H1 (cell line): ENCODE measurements around the gene PRRC1. TPM values are rescaled to one million over a fixed set of nuclear protein-coding genes. Genes with fewer than 3 reads are reported as not detected.

Experiments
- CTCF ChIA-PET: fragments of 300-600 bp; sonication (Branson Sonifier 250); formaldehyde crosslinking; loops from one replicate; lab custom pipeline; 2021; ENCODE audit not compliant: partially characterized antibody; lab: Charles Lee
- POLR2A ChIA-PET: fragments of 300-600 bp; sonication (Branson Sonifier 250); formaldehyde crosslinking; loops from one replicate; lab custom pipeline; 2021; ENCODE audit warnings: inconsistent platforms; ENCODE audit not compliant: partially characterized antibody; lab: Charles Lee
- DNase-seq, 2 experiments: peaks; one replicate each; pipeline versions ENCODE4 v3.0.0 to v3.0.0-alpha.2; 2010 to 2022; ENCODE audit warnings: low spot score in 2 of 2, low read depth in 1 of 2, mixed read lengths in 1 of 2
- FAIRE-seq: peaks from 2 replicates; lab custom pipeline; 2011; peaks lifted over from hg19 to GRCh38; lab: Jason Lieb, UNC
- H2AFZ ChIP-seq: 2 replicates; pipeline ENCODE4 v1.8.1; 2012; ENCODE audit warnings: low read length, inconsistent platforms
- H2AK5ac ChIP-seq: 2 replicates; pipeline ENCODE4 v1.6.1; 2013; ENCODE audit warnings: low read depth, low read length
- H2BK120ac ChIP-seq: replicated peaks from 2 replicates; pipeline ENCODE3; 2013; ENCODE audit warnings: low read depth, low read length, inconsistent platforms
- H2BK12ac ChIP-seq: 2 replicates; pipeline ENCODE4 v1.6.1; 2013; ENCODE audit warnings: low read depth, low read length
- H2BK15ac ChIP-seq: 2 replicates; pipeline ENCODE4 v1.6.1; 2013; ENCODE audit warnings: low read length
- H2BK20ac ChIP-seq: 2 replicates; pipeline ENCODE4 v1.6.1; 2013; ENCODE audit warnings: low read length
- H2BK5ac ChIP-seq: 2 replicates; pipeline ENCODE4 v1.6.1; 2013; ENCODE audit warnings: low read depth, low read length
- H3K14ac ChIP-seq: 2 replicates; pipeline ENCODE4 v1.6.1; 2013; ENCODE audit warnings: inconsistent platforms; ENCODE audit not compliant: insufficient read length
- H3K18ac ChIP-seq: 2 replicates; pipeline ENCODE4 v1.6.1; 2013; ENCODE audit warnings: low read length; ENCODE audit errors: extremely low read depth
- H3K23ac ChIP-seq: 2 replicates; pipeline ENCODE4 v1.6.1; 2013; ENCODE audit warnings: inconsistent platforms; ENCODE audit not compliant: insufficient read length
- H3K23me2 ChIP-seq: 2 replicates; pipeline ENCODE4 v1.6.1; 2013; ENCODE audit warnings: low read depth, low read length
- H3K27ac ChIP-seq: 2 replicates; pipeline ENCODE4 v1.6.1; 2011; ENCODE audit warnings: low read depth, low read length, inconsistent platforms
- H3K27me3 ChIP-seq, 4 experiments: replicated peaks in 1 of 4; 1 replicate in 1 of 4; 2 replicates in 3 of 4; pipeline versions ENCODE4 v1.6.1 to v1.8.1; 2011 to 2013; ENCODE audit warnings: low read length in 3 of 4, mild to moderate bottlenecking in 3 of 4, inconsistent platforms in 2 of 4, mixed read lengths in 2 of 4, moderate library complexity in 1 of 4; ENCODE audit not compliant: control insufficient read depth in 3 of 4, insufficient read depth in 3 of 4; ENCODE audit errors: extremely low read depth in 1 of 4
- H3K36me3 ChIP-seq, 4 experiments: 2 replicates each; pipeline versions ENCODE4 v1.6.1 to v1.8.1; 2011 to 2013; ENCODE audit warnings: mild to moderate bottlenecking in 4 of 4, low read length in 3 of 4, moderate library complexity in 2 of 4, control low read depth in 1 of 4, inconsistent platforms in 1 of 4; ENCODE audit not compliant: insufficient read depth in 4 of 4, control insufficient read depth in 2 of 4
- H3K4ac ChIP-seq: replicated peaks from 2 replicates; pipeline ENCODE3; 2013; ENCODE audit warnings: low read length, low read depth, mixed read lengths, inconsistent platforms; ENCODE audit not compliant: insufficient read length
- H3K4me1 ChIP-seq, 4 experiments: replicated peaks in 1 of 4; 1 replicate in 1 of 4; 2 replicates in 3 of 4; pipeline versions ENCODE4 v1.6.1 to v1.8.1; 2011 to 2013; ENCODE audit warnings: low read length in 3 of 4, inconsistent platforms in 2 of 4, mixed read lengths in 1 of 4; ENCODE audit not compliant: insufficient read depth in 4 of 4, control insufficient read depth in 3 of 4
- H3K4me2 ChIP-seq, 2 experiments: 2 replicates each; pipeline versions ENCODE4 v1.6.1 to v1.8.1; 2011 to 2013; ENCODE audit warnings: low read depth in 2 of 2, low read length in 2 of 2, control low read depth in 1 of 2, inconsistent platforms in 1 of 2, mild to moderate bottlenecking in 1 of 2; ENCODE audit not compliant: insufficient read depth in 1 of 2
- H3K4me3 ChIP-seq, 4 experiments: fragments of 200-600, 300-600 bp in 1 of 4; sonication (generic), shearing (Covaris generic), sonication (Bioruptor Twin) in 1 of 4; 2 replicates each; pipeline versions ENCODE4 v1.5.1 to v1.8.1; 2011 to 2016; ENCODE audit warnings: low read length in 4 of 4, low read depth in 3 of 4, control low read depth in 2 of 4, inconsistent platforms in 2 of 4, mild to moderate bottlenecking in 2 of 4, mixed read lengths in 1 of 4, moderate library complexity in 1 of 4; ENCODE audit not compliant: insufficient read depth in 2 of 4; ENCODE audit errors: extremely low read depth in 1 of 4
- H3K56ac ChIP-seq: replicated peaks from 2 replicates; pipeline ENCODE3; 2013; ENCODE audit warnings: low read depth, mild to moderate bottlenecking, mixed read lengths, low read length, inconsistent platforms; ENCODE audit not compliant: insufficient read length
- H3K79me1 ChIP-seq: 2 replicates; pipeline ENCODE4 v1.6.1; 2013; ENCODE audit warnings: low read depth, low read length, control low read depth
- H3K79me2 ChIP-seq, 2 experiments: 2 replicates each; pipeline versions ENCODE4 v1.6.1 to v1.8.1; 2012 to 2013; ENCODE audit warnings: low read length in 2 of 2, mild to moderate bottlenecking in 2 of 2, inconsistent platforms in 1 of 2; ENCODE audit not compliant: insufficient read depth in 2 of 2, control insufficient read depth in 1 of 2
- H3K9ac ChIP-seq, 4 experiments: replicated peaks in 1 of 4; 1 replicate in 1 of 4; 2 replicates in 3 of 4; pipeline versions ENCODE4 v1.6.1 to v1.8.1; 2011 to 2013; ENCODE audit warnings: low read depth in 3 of 4, low read length in 3 of 4, control low read depth in 2 of 4, mild to moderate bottlenecking in 2 of 4, moderate library complexity in 2 of 4, inconsistent platforms in 1 of 4; ENCODE audit errors: extremely low read depth in 1 of 4
- H3K9me3 ChIP-seq, 2 experiments: 2 replicates each; pipeline versions ENCODE4 v1.6.1 to v1.8.1; 2012 to 2013; ENCODE audit warnings: mild to moderate bottlenecking in 2 of 2, moderate library complexity in 2 of 2, control low read depth in 1 of 2, inconsistent platforms in 1 of 2, low read depth in 1 of 2, low read length in 1 of 2, mixed read lengths in 1 of 2; ENCODE audit not compliant: insufficient read depth in 2 of 2
- H4K20me1 ChIP-seq, 2 experiments: replicated peaks in 1 of 2; 2 replicates each; pipeline versions ENCODE3 to v1.8.1; 2011 to 2013; ENCODE audit warnings: inconsistent platforms in 2 of 2, low read length in 2 of 2, mild to moderate bottlenecking in 1 of 2; ENCODE audit not compliant: insufficient read depth in 2 of 2, control insufficient read depth in 1 of 2
- H4K5ac ChIP-seq: 2 replicates; pipeline ENCODE4 v1.6.1; 2013; ENCODE audit warnings: low read length, low read depth, mixed read lengths, inconsistent platforms; ENCODE audit not compliant: insufficient read length
- H4K8ac ChIP-seq: 2 replicates; pipeline ENCODE4 v1.8.0; 2013; ENCODE audit warnings: mild to moderate bottlenecking, moderate library complexity, low read length, inconsistent platforms; ENCODE audit not compliant: insufficient read depth; ENCODE audit errors: extremely low read depth
- H4K91ac ChIP-seq: replicated peaks from 2 replicates; pipeline ENCODE3; 2013; ENCODE audit warnings: low read length, mixed read lengths, inconsistent platforms; ENCODE audit not compliant: insufficient read length
- HDAC6 ChIP-seq: IDR thresholded peaks from one replicate; pipeline ENCODE4 v1.7.1; 2012; ENCODE audit warnings: low read depth, mild to moderate bottlenecking, inconsistent platforms, low read length, moderate library complexity
- JUND ChIP-seq: IDR thresholded peaks from 2 replicates; pipeline ENCODE4 v1.6.1; 2011; ENCODE audit warnings: mild to moderate bottlenecking, improper control_type of control experiment, low read length
- KDM4A ChIP-seq: IDR thresholded peaks from one replicate; pipeline ENCODE4 v1.7.1; 2012; ENCODE audit warnings: low read depth, mild to moderate bottlenecking, moderate library complexity, low read length, inconsistent platforms; ENCODE audit not compliant: severe bottlenecking
- NANOG ChIP-seq: IDR thresholded peaks from 2 replicates; pipeline ENCODE4 v1.6.1; 2011; ENCODE audit warnings: low read length, low read depth, mild to moderate bottlenecking, inconsistent platforms; ENCODE audit not compliant: insufficient read depth, poor library complexity, severe bottlenecking
- POU5F1 ChIP-seq: IDR thresholded peaks from 2 replicates; pipeline ENCODE4 v1.6.1; 2011; ENCODE audit warnings: low read depth, mild to moderate bottlenecking, low read length, moderate library complexity
- SIRT6 ChIP-seq: IDR thresholded peaks from one replicate; pipeline ENCODE4 v1.7.1; 2012; ENCODE audit warnings: low read length, inconsistent platforms
- SP1 ChIP-seq: IDR thresholded peaks from 2 replicates; pipeline ENCODE4 v1.6.1; 2011; ENCODE audit warnings: low read depth, low read length
- SP4 ChIP-seq: IDR thresholded peaks from 2 replicates; pipeline ENCODE4 v1.6.1; 2012; ENCODE audit warnings: low read length, inconsistent platforms
- YY1 ChIP-seq: IDR thresholded peaks from 2 replicates; pipeline ENCODE4 v1.6.1; 2011; ENCODE audit warnings: low read depth, mild to moderate bottlenecking, low read length
- WGBS, 2 experiments: shearing (Covaris generic) in 1 of 2; methylation state at CpG; one replicate each; pipeline versions ENCODE4 v1.1.6 to v1.1.7; 2013 to 2015; ENCODE audit warnings: low lambda C conversion rate in 2 of 2, mixed read lengths in 2 of 2, inconsistent platforms in 1 of 2, low coverage in 1 of 2, missing lambda C conversion rate in 1 of 2; ENCODE audit not compliant: insufficient replicate concordance in 2 of 2, insufficient coverage in 1 of 2, insufficient read length in 1 of 2; ENCODE audit errors: extremely low coverage in 1 of 2, missing lambda C conversion rate in 1 of 2; 5-methylcytosine and 5-hydroxymethylcytosine counted together
- polyA plus RNA-seq, 7 experiments: library from polyadenylated mRNA; depleted of rRNA in 3 of 7; stranded (reverse) in 5 of 7; unstranded in 2 of 7; fragments of >200 nt in 5 of 7; fragments of 200-250 nt in 2 of 7; gene quantifications; 1 replicate in 5 of 7; 2 replicates in 1 of 7; 4 replicates in 1 of 7; pipeline versions ENCODE4 v1.2.1 to v1.2.3, GENCODE V29; 2011 to 2013; ENCODE audit warnings: missing spikeins in 2 of 7, mixed read lengths in 2 of 7
- total RNA-seq: library from RNA; stranded (reverse); fragmentation: NEBNext Ultra II Directional; extraction: Animal tissue kit (Norgen Biotek cat#: 25700); gene quantifications from 2 replicates; pipeline ENCODE4 v1.2.1, GENCODE V29; 2021
- TF ChIP-seq, protein P1 (sequence below): IDR thresholded peaks from 2 replicates; pipeline ENCODE4 v1.6.1; 2012; ENCODE audit warnings: inconsistent platforms
- TF ChIP-seq, protein P2 (sequence below): IDR thresholded peaks from 2 replicates; pipeline ENCODE4 v1.6.1; 2011; ENCODE audit warnings: low read length, improper control_type of control experiment
- TF ChIP-seq, protein P3 (sequence below): IDR thresholded peaks from 2 replicates; pipeline ENCODE4 v1.6.1; 2011; ENCODE audit warnings: low read depth, mild to moderate bottlenecking, low read length; ENCODE audit not compliant: insufficient read depth

Gene PRRC1
- total and polyA plus RNA-seq, 2 of the 8 experiments (the other 6 are each of a cell fraction or from before 2014, with no cell fraction given), result 54.6 to 78.6 TPM

DNA sequence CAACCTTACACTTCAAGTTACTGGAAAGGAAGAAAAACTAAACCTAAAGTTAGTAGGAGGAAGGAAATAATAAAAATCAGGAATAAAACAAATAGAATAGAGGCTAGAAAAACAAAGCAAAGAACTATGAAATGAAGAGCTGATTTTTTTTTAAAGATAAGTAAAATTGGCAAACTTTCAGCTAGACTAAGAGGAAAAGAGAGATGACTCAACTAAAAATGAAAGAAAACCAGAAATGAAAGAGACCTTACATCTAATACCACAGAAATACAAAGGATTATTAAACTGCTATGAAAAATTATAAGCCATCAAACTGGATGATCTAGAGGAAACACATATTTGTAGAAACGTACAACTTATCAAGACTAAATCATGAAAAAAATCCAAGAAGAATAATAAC is 60.0 kb downstream of the PRRC1 start:
- no peak for DNase-seq
- H3K4me1 ChIP-seq, result no peaks in the 10 kb centered on the region
- no peaks in the 10 kb centered on the region for H3K79me1 ChIP-seq
- POLR2A ChIA-PET, result no interaction called here
- no peak overlapping the region for H4K5ac ChIP-seq
- H3K27me3 ChIP-seq, result no peaks in the 10 kb centered on the region
- H3K9ac ChIP-seq, result no peak overlapping the region
- H2BK12ac ChIP-seq, result no peak overlapping the region
- H3K56ac ChIP-seq, result no peak overlapping the region
- H2BK5ac ChIP-seq, result no peak overlapping the region
- no peaks in the 10 kb centered on the region for H3K23me2 ChIP-seq
- H2BK15ac ChIP-seq, result no peak overlapping the region
- no peak overlapping the region for H3K27ac ChIP-seq
- H3K4me3 ChIP-seq, result no peak overlapping the region
- no peak overlapping the region for H4K8ac ChIP-seq
- 81% methylated on average over 1 of the region's 1 CpG; no CpG with 5 or more reads in 1 of the 2 experiments for WGBS, 2 experiments
- no peak overlapping the region for H3K4me2 ChIP-seq
- H3K36me3 ChIP-seq, result no peaks in the 10 kb centered on the region
- TF ChIP-seq SIRT6 (no peak), JUND (no peak), SP4 (no peak), HDAC6 (no peak), NANOG (no peak), YY1 (no peak), KDM4A (no peak), SP1 (no peak), POU5F1 (no peak)
- TF ChIP-seq, protein P1, sequence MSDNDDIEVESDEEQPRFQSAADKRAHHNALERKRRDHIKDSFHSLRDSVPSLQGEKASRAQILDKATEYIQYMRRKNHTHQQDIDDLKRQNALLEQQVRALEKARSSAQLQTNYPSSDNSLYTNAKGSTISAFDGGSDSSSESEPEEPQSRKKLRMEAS, result no peak
- TF ChIP-seq, protein P2, sequence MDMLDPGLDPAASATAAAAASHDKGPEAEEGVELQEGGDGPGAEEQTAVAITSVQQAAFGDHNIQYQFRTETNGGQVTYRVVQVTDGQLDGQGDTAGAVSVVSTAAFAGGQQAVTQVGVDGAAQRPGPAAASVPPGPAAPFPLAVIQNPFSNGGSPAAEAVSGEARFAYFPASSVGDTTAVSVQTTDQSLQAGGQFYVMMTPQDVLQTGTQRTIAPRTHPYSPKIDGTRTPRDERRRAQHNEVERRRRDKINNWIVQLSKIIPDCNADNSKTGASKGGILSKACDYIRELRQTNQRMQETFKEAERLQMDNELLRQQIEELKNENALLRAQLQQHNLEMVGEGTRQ, result no peak
- TF ChIP-seq, protein P3, sequence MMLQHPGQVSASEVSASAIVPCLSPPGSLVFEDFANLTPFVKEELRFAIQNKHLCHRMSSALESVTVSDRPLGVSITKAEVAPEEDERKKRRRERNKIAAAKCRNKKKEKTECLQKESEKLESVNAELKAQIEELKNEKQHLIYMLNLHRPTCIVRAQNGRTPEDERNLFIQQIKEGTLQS, result no peak
- TF ChIP-seq, all 59 proteins: peak for 0
- H3K79me2 ChIP-seq, result no peaks in the 10 kb centered on the region
- no peak overlapping the region for H3K4ac ChIP-seq
- no peak overlapping the region for H2BK20ac ChIP-seq
- no peaks in the 10 kb centered on the region for H3K9me3 ChIP-seq
- no peak overlapping the region for H4K91ac ChIP-seq
- H4K20me1 ChIP-seq, result no peaks in the 10 kb centered on the region
- no peak for FAIRE-seq
- CTCF ChIA-PET, result no interaction called here
- no peak overlapping the region for H2AK5ac ChIP-seq
- no peak overlapping the region for H2AFZ ChIP-seq
- no peak overlapping the region for H3K18ac ChIP-seq
- no peak overlapping the region for H3K14ac ChIP-seq
- H2BK120ac ChIP-seq, result no peak overlapping the region
- H3K23ac ChIP-seq, result no peak overlapping the region
